NCI-H187 treated with DMSO at 0.1 percent for 48 hours (cell line): ENCODE measurements around the gene ESR2.
"Not testable (repeated sequence)": the region's sequence is repeated elsewhere in the genome, so short reads cannot be mapped to it uniquely, and the experiment has no call there.

Experiments used
- DNase-seq: peaks from one replicate; lab custom pipeline; 2025; lab: John Stamatoyannopoulos, UW

The ESR2 gene

DNA sequence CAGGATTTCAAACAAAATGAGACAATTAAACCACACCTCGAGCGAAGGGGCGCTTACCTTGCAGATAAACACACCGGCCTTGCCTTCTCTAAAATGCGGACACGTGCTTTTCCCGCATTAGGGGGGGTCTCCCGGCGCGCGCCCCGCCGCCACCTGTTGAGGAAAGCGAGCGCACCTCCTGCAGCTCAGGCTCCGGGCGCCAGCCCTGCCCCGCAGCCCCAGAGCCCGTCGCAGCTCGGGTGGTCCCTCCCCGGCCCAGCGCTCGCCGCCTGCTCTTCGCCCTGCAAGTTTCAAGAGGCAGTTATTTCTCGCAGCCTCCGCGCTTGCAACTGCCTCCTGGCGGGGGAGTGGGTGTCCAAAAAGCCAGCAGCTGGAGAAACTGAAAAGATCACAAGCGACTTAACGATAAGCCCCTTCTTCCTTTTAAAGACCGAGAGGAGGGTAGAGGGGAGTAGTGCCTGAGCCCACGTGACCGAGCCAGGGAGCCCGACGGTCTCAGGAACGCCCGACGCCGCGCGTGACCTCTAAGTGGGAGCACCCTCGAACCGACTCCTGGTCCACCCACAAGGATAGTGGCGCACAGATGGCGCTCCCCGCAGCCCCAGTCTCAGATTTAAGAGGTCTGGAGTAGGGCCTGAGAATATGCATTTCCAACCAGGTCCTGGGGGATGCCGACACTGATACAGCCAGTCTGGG lies at the start of gene ESR2:
Gene ESR2, minus strand, starts transcription at position 396 of the 696 bp plus-strand sequence. CDS start 11,386 bp downstream, outside the sequence.
- no peak for DNase-seq

GRCh38 chr14:64340560-64341196 lies 46.5 kb upstream of the ESR2 start:
- DNase-seq: no peak

DNA sequence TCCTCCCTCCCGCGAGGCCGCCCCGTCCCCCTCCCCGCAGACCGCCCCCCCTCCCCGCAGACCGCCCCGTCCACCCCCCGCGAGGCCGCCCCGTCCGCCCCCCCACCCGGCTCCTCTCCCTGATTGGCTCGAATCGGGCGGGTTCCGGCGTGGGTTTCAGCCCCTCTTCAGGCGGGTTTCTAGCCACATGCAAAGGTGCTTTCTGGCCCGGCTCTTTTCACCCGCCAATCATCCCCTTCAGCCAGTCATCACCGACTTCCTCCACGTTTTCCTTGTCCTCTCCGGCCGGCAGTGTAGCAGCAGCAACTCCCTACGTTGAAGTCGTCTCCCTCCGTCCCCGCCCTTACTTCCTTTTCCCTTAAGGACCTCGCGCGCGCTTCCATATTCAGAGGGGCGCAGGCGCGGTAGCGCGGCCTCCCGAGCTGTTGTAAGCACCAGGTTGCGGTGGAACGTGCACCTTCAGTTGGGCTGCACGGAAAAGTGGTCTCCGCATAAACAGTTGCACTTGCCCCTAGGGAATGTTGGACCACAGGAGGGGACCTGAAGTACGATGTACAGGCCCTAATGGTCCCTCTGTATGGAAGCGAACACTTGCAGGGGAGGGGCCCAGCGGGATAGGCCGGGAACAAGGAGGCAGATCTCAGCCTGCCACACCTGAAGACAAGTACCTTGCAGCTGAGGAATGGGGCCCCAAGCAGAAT lies 44.6 kb upstream of the ESR2 start:
- DNase-seq: peak; percentile 99

GRCh38 chr14:64337888-64338615 lies 43.9 kb upstream of the ESR2 start:
- DNase-seq: peak; percentile 77

DNA sequence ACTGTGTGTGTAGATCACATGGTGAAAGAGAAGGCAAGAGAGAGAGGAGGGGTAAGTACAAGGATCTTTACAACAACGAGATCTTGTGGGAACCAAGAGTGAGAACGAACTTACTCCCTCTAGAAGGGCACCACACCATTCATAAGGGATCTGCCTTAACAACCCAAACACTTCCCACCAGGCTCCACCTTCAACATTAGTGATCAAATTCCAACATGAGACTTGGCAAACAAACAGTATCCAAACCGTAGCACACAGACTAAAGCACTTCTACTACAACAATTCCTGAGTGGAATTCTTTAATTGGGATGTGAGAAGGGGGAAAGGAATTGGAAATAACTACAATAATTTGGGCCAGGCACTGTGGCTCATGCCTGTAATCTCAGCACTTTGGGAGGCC lies 35.0 kb upstream of the ESR2 start:
- no peak for DNase-seq

- DNase-seq: no peak
These were observed 32.3 kb upstream of the ESR2 start for GRCh38 chr14:64326502-64326901.

DNA sequence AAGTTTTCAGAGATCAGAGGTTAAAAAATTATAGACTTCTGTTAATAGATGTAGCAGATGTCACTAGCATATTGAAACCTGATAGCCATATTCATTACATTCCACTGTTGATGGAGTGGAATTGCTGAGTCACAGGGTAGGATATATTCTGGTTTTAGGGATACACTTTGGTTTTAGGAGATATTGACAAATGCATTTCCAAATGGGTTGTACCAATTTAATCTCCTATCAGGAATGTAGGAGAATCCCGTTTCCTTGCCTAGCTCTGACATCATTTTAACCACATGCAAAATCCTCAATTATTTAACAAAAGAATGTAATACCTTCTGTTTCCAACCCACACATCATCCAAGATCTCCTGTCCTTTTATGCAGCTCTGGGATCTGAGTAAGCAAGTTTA lies 30.7 kb upstream of the ESR2 start:
- DNase-seq: no peak

DNA sequence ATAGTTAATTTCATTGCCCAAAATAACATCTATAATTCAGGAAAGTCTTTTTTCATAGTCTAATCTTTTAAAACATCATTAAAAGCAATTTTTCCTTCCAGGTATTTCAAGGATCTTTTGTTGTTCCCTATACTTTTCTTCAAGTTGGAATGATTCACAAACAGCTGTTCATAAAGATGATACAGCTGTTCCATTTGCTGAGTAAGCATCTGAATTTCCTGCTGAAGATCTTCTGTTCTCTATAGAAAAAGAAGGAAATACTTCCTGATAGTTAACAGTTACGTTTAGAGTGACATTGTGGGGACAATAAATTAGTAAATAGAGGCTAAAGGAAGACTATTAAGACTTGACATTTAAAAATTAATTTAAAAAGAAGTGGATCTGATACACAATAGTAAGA lies 30.3 kb upstream of the ESR2 start:
- no peak for DNase-seq

GRCh38 chr14:64320362-64320761 lies 26.2 kb upstream of the ESR2 start:
- DNase-seq: not testable (repeated sequence)

GRCh38 chr14:64318695-64319094 lies 24.5 kb upstream of the ESR2 start:
- not testable (repeated sequence) for DNase-seq

- DNase-seq: peak; percentile 71
These were observed 9.3 kb upstream of the ESR2 start for GRCh38 chr14:64303471-64303917.

- no peak for DNase-seq
These were observed 4.6 kb upstream of the ESR2 start for GRCh38 chr14:64298773-64299172.

- no peak for DNase-seq
These were observed 2.4 kb upstream of the ESR2 start for GRCh38 chr14:64296561-64296960.

GRCh38 chr14:64294672-64295413 lies 672 bp upstream of the ESR2 start:
- no peak for DNase-seq

DNA sequence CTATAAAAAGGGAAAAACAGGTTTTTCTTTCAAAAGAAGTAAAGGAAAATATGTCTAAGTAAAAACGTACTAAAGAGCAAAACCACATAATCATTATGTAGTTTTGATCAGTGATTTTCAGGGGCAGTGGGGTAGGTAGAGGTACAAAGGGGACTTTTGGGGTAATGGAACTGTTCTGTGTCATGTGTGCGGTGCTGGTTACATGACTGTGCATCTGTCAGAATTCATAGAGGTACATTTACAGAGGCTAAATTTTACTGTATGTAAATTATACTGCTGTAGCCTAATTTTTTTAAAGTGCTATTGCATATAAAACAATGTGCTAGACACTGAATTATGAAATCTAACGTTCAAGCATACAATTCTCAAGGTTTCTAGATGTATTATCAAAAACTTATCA lies 2.0 kb downstream of the ESR2 start:
- no peak for DNase-seq

DNA sequence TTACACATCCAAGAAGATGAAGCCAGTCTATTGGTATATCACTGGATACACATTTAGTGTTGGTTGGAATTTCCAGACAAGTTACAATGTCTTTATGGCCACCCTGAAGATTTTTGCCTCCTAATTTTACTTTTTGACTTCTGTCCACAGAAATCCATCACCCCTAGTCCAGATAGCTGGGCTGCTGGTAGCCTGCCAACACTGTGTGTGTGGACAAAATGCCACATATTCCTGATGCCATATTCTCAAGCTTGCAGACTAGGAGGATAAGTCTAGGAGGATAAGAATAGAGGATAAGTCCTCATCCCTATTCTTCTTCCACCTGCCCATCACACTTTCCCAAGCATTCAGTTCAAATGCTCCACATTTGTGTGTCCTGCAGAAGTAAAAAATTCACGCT lies 4.6 kb downstream of the ESR2 start:
- DNase-seq: no peak

DNA sequence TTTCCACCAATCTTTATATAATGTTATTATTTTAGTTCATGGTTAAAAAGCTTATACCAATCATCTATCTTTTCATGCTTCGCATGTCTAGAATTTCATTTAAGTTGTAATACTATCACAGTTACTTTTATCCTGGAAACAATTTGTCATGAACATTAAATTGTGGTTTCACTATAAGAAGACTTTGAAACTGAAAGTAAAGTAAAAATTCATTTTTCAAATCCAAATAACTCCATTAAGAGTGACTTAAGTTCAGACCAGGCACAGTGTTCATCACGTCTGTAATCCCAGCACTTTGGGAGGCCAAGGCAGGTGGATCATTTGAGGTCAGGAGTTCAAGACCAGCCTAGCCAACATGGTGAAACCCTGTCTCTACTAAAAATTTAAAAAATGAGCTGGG lies 12.4 kb downstream of the ESR2 start:
- no peak for DNase-seq

DNA sequence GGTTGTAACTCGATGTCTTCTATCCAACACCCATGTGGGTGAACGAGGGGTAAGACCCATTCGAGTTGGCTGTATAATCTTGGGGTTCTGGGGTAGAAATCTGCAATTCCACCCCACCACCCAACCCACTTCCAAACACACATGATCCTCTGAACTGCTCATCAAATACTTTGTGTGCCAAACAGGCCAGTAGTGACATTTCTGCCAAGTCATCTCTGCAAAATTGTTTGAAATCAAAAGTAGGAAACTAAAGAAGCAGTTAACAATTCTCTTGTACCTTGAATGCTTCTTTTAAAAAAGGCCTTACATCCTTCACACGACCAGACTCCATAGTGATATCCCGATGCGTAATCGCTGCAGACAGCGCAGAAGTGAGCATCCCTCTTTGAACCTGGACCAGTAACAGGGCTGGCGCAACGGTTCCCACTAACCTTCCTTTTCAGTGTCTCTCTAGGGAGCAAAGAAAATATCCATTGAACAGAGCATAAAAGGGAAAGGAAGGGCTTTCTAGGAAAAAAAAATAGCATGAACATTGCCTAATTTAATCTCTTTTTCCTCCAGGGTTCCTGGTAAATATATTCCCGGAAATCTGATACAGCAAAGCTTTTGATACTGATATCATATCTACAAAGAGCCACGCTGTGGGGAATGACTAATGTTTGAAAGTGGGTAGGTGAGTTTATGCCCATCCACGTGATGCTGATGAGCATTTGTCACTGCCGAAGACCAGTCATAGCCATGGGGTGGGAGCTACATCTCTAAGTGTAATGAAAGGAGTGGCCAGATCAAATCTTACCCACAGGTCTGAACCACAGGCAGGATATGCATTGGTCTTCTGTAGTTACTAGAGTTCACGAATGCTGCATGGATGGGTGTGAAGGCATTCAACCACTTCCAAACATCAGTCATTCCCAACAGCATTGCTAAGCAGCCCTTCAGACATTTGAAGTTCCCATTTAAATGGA lies 14.2 kb downstream of the ESR2 start:
- DNase-seq: no peak

- no peak for DNase-seq
These were observed 15.7 kb downstream of the ESR2 start for GRCh38 chr14:64278458-64278857.

- no peak for DNase-seq
These were observed 22.2 kb downstream of the ESR2 start for GRCh38 chr14:64272019-64272418.

GRCh38 chr14:64266239-64266638 lies 27.9 kb downstream of the ESR2 start:
- no peak for DNase-seq
